HG03571 (cell line): Measurements from ENCODE around the gene ZCCHC3.
A peak's percentile ranks its signal among the peaks of the same experiment; 100 is the strongest.

ENCODE experiments used
- ATAC-seq: cut with Tn5 transposase; IDR thresholded peaks from one replicate; pipeline ENCODE4 v1.9.1; 2021; ENCODE audit not compliant: unreplicated experiment

ZCCHC3 gene

DNA sequence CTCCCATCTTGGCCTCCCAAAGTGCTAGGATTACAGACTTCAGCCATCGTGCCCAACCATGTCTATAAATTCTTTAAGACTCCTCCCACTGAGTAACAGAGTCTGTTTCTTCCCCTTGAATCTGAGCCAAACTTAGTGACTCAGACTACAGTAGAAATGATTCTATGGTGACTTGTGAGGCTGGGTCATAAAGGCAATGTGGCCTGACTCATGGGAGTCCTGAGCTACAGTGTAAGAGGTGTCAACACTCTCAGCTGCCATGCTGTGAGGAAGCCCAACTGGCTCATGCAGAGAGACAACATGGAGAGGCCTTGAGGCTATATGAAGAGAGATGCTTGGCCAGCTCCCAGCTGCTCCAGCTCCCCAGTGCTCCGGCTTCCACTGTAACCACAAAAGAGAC is 44.3 kb downstream of the ZCCHC3 start:
- ATAC-seq, result no peak

- ATAC-seq, result no peak
Measured at GRCh38 chr20:343107-343506, 45.7 kb downstream of the ZCCHC3 start.

- ATAC-seq, result no peak
Measured at GRCh38 chr20:346033-346639, 48.8 kb downstream of the ZCCHC3 start.

DNA sequence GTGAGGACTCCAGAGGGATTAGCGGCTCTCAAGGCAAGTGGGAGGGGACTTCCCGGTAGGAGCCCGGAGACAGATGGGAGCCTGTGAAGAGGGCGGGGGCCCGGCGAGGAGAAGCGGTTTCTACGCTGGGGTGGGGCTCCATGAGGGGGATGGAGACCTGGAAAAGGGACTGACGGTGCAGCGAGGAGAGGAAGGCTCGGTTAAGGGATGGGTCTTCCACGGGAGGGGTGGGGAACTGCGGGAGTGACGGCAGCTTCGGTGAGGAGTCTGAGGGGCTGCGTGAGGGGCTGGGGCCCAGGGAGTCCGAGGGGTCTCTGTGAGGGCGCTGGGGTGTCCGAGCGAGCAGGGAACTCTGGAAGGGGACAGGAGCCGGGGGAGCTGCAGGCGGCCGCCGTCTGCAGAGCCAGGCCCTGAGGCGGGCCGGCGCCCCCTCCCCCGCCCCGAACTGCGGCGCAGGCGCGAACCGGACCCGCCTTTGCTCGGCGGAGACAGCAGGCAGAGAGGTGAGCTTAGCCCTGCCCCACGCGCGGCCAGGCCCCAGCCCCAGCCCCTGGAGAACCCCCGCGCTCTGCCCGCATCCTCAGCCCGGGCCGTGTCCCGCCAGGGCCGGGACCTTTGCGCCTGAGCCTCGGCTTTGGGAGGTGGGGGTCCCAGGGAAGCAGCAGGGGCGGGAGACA is 49.4 kb downstream of the ZCCHC3 start, which contains the start of gene NRSN2:
TSS of gene NRSN2 (plus strand) at position 472 of the 677 bp plus-strand sequence. CDS start 2,533 bp downstream, outside the sequence.
- ATAC-seq, result peak; percentile 25

GRCh38 chr20:347317-347639 is 49.9 kb downstream of the ZCCHC3 start:
- peak; percentile 8 for ATAC-seq

GRCh38 chr20:347640-348484 is 50.5 kb downstream of the ZCCHC3 start:
- ATAC-seq, result peak; percentile 61

GRCh38 chr20:348972-349841 is 51.8 kb downstream of the ZCCHC3 start:
- no peak for ATAC-seq
